Panc1 (cell line): ENCODE results near the gene RALB. TPM values are rescaled to one million over a fixed set of nuclear protein-coding genes. Genes with fewer than 3 reads are reported as not detected.

Source experiments
- ATAC-seq: fragments of 200-7000 bp; cut with Tn5 transposase; 2 replicates; pipeline ENCODE4 v1.9.1; 2020; ENCODE audit warnings: mild to moderate bottlenecking, moderate library complexity
- BruUV-seq: library from RNA; stranded (reverse); fragments of 400-500 nt; replicated peaks from 2 replicates; lab custom pipeline; 2021; lab: Mats Ljungman, UMichigan
- CTCF ChIA-PET: fragments of 300-600 bp; sonication (Branson Sonifier 250); formaldehyde crosslinking; loops from one replicate; lab custom pipeline; 2022; ENCODE audit warnings: antibody characterized with exemption; lab: Charles Lee
- POLR2A ChIA-PET: fragments of 300-600 bp; sonication (Branson Sonifier 250); formaldehyde crosslinking; loops from one replicate; lab custom pipeline; 2022; ENCODE audit warnings: antibody characterized with exemption; lab: Charles Lee
- DNase-seq: peaks from one replicate; pipeline ENCODE4 v3.0.0-alpha.2; 2010; ENCODE audit warnings: low read depth, low spot score
- H3K27ac ChIP-seq: 2 replicates; pipeline ENCODE4 v1.5.1; 2011; ENCODE audit warnings: mild to moderate bottlenecking, low read length, inconsistent platforms
- H3K27me3 ChIP-seq: fragments of 200-500 bp; sonication (Bioruptor generic); 2 replicates; pipeline ENCODE4 v1.6.0; 2014; ENCODE audit warnings: low read length, inconsistent platforms; ENCODE audit not compliant: control insufficient read depth, insufficient read depth
- H3K36me3 ChIP-seq: fragments of 200-500 bp; sonication (Bioruptor generic); 2 replicates; pipeline ENCODE4 v1.5.1; 2014; ENCODE audit warnings: inconsistent platforms, mild to moderate bottlenecking, low read length, moderate library complexity; ENCODE audit not compliant: control insufficient read depth, insufficient read depth
- H3K4me1 ChIP-seq: 2 replicates; pipeline ENCODE4 v1.5.1; 2011; ENCODE audit warnings: inconsistent platforms, mild to moderate bottlenecking, low read length, moderate library complexity; ENCODE audit not compliant: control insufficient read depth, insufficient read depth
- H3K4me3 ChIP-seq, 2 experiments: 2 replicates each; pipeline ENCODE4 v1.5.1; 2011 to 2012; ENCODE audit warnings: low read depth in 2 of 2, low read length in 2 of 2, mild to moderate bottlenecking in 2 of 2, inconsistent platforms in 1 of 2, moderate library complexity in 1 of 2
- H3K9me3 ChIP-seq: fragments of 200-500 bp; sonication (Bioruptor generic); 2 replicates; pipeline ENCODE4 v1.5.1; 2014; ENCODE audit warnings: low read depth, mild to moderate bottlenecking, inconsistent platforms, low read length, moderate library complexity; ENCODE audit not compliant: control insufficient read depth, insufficient read depth
- POLR2AphosphoS5 ChIP-seq: IDR thresholded peaks from 2 replicates; pipeline ENCODE4 v1.6.1; 2012; ENCODE audit warnings: mild to moderate bottlenecking, low read depth, low read length, moderate library complexity
- REST ChIP-seq, 2 experiments: IDR thresholded peaks; 2 replicates each; pipeline ENCODE4 v1.6.1; 2011 to 2012; ENCODE audit warnings: low read depth in 2 of 2, control low read depth in 1 of 2, low read length in 1 of 2, mild to moderate bottlenecking in 1 of 2, moderate library complexity in 1 of 2; ENCODE audit not compliant: insufficient read depth in 1 of 2
- SIN3A ChIP-seq: IDR thresholded peaks from 2 replicates; pipeline ENCODE4 v1.6.1; 2012; ENCODE audit warnings: low read depth, mild to moderate bottlenecking, low read length, moderate library complexity, borderline replicate concordance; ENCODE audit not compliant: insufficient read depth
- TCF7L2 ChIP-seq: IDR thresholded peaks from 2 replicates; pipeline ENCODE4 v1.6.1; 2011; ENCODE audit warnings: mild to moderate bottlenecking, low read depth, low read length, inconsistent platforms
- in situ Hi-C: cut with HindIII; loops from 2 replicates; pipeline ENCODE4 v1.10.0; 2016; ENCODE audit warnings: low sequenced_read_pairs, low pct_unique_long_range_greater_than_20kb
- intact Hi-C: fragments of 100-400 bp; cut with micrococcal nuclease; formaldehyde crosslinking; loops from one replicate; pipeline ENCODE4 v1.10.0; 2022; ENCODE audit not compliant: unreplicated experiment
- total RNA-seq: library from RNA; stranded (reverse); gene quantifications from one replicate; pipeline ENCODE4 v1.2.1, GENCODE V29; 2021; ENCODE audit not compliant: unreplicated experiment
- TF ChIP-seq, protein P1 (sequence below): fragments of 450-650 bp; IDR thresholded peaks from 2 replicates; pipeline ENCODE4 v1.5.1; 2017; ENCODE audit warnings: mild to moderate bottlenecking

The RALB gene
- total RNA-seq, 1 experiment from 2014 or later: 47.8 TPM

DNA sequence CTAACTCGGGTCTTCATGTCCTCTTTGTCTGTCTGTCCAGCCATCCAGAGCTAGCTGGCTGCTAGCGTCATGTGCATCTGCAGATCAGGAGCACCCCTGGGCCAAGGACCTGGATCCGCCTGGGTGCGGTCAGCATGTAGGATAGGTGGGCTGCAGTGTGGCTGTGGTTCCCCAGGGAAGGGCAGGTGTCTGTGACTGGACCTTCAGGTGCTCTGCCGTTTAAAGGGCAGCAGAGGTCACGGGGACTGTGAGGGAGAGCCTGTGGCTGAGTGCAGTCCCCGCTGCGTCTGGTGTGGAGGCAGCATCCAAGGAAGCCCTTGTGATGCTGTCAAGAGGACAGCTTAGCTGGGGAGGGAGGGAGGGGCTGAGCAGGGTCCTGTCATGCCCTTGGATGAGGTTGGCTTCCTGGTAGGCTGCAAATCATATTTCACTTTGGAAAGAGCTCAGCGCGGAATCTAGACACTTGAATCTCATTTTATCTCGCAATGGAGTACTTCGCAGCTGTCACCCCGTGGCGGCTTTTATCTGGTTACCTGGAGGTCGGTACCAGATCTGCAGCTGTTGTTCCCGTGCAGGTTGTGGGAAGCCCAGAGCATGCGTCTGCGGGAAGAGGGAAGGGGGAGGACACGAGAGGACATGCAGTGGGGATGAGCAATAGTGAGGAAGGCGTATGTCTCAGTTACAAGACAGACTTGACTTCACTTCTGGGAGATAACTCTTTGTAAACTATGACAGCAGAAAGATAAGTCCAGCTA, 5.9 kb upstream of the RALB start:
- ATAC-seq (no peak), DNase-seq (no peak)
- in situ Hi-C loops: no loop called here

DNA sequence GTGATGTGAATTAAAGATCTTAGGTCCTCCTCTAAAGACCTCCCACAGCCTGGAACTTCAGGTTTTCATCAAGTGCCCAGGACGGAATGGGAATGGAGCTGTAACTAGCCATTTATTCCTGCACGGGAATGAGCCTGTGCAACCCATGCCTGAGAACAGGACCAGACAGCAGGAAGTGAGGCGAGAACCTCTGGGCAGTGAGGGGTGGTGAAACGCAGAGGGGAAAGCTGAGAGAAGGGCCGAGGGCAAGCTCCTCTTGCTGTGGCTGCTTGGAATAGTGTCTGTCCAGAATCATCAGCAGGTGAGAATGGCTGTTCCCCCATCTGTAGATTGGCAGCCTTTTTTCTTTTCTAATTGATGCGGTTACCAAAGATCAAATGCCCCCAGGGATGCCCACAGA, 4.8 kb upstream of the RALB start:
- no peak for ATAC-seq
- no peaks in the 10 kb centered on the region for H3K27me3 ChIP-seq
- no peak for TF ChIP-seq POLR2AphosphoS5
- TF ChIP-seq, protein P1, sequence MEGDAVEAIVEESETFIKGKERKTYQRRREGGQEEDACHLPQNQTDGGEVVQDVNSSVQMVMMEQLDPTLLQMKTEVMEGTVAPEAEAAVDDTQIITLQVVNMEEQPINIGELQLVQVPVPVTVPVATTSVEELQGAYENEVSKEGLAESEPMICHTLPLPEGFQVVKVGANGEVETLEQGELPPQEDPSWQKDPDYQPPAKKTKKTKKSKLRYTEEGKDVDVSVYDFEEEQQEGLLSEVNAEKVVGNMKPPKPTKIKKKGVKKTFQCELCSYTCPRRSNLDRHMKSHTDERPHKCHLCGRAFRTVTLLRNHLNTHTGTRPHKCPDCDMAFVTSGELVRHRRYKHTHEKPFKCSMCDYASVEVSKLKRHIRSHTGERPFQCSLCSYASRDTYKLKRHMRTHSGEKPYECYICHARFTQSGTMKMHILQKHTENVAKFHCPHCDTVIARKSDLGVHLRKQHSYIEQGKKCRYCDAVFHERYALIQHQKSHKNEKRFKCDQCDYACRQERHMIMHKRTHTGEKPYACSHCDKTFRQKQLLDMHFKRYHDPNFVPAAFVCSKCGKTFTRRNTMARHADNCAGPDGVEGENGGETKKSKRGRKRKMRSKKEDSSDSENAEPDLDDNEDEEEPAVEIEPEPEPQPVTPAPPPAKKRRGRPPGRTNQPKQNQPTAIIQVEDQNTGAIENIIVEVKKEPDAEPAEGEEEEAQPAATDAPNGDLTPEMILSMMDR: no peak
- no peak for TF ChIP-seq SIN3A
- TF ChIP-seq TCF7L2: no peak
- TF ChIP-seq REST (IDR thresholded peaks at IDR 0.05; ENCODE audit: insufficient read depth in 1 of 2, low read depth in 2 of 2, low read length in 1 of 2): no peak
- H3K27ac ChIP-seq: no peak overlapping the region
- in situ Hi-C loops: no loop called here
- BruUV-seq: no TSS peak
- H3K4me1 ChIP-seq: peaks cover 30% of the 10 kb centered on the region
- no peaks in the 10 kb centered on the region for H3K36me3 ChIP-seq
- POLR2A ChIA-PET: no interaction called here
- H3K9me3 ChIP-seq: no peaks in the 10 kb centered on the region
- intact Hi-C loops: no loop called here
- CTCF ChIA-PET: no interaction called here
- H3K4me3 ChIP-seq: no peak overlapping the region
- no peak for DNase-seq

More for the DNA sequence above, 5.9 kb upstream of the RALB start:
- no peaks in the 10 kb centered on the region for H3K36me3 ChIP-seq
- POLR2A ChIA-PET: interaction anchor here (0.6 kb wide), 1 partner anchor 17 kb away, joined by 3 read pairs; no protein-coding TSS in a partner anchor
- intact Hi-C loops: no loop called here
- peak overlapping the region; percentile 39; the same call in 1 of the 2 replicates for H3K27ac ChIP-seq
- BruUV-seq: no TSS peak
- H3K4me1 ChIP-seq: peaks cover 27% of the 10 kb centered on the region
- CTCF ChIA-PET: no interaction called here
- no peaks in the 10 kb centered on the region for H3K27me3 ChIP-seq
- H3K4me3 ChIP-seq: no peak overlapping the region
- no peak for TF ChIP-seq SIN3A
- TF ChIP-seq TCF7L2: no peak
- TF ChIP-seq REST (IDR thresholded peaks at IDR 0.05; ENCODE audit: insufficient read depth in 1 of 2, low read depth in 2 of 2, low read length in 1 of 2): no peak
- TF ChIP-seq, protein P1: no peak
- no peak for TF ChIP-seq POLR2AphosphoS5
- H3K9me3 ChIP-seq: no peaks in the 10 kb centered on the region
